Inferior parietal cortex (tissue), 1 donor: ENCODE results near the gene KLC1.
"Not testable (repeated sequence)": the region's sequence is repeated elsewhere in the genome, so short reads cannot be mapped to it uniquely, and the experiment has no call there.

ENCODE experiments used
- DNase-seq: peaks from one replicate; pipeline ENCODE4 v3.0.0-alpha.2; 2016; ENCODE audit errors: extremely low spot score

The KLC1 gene

DNA sequence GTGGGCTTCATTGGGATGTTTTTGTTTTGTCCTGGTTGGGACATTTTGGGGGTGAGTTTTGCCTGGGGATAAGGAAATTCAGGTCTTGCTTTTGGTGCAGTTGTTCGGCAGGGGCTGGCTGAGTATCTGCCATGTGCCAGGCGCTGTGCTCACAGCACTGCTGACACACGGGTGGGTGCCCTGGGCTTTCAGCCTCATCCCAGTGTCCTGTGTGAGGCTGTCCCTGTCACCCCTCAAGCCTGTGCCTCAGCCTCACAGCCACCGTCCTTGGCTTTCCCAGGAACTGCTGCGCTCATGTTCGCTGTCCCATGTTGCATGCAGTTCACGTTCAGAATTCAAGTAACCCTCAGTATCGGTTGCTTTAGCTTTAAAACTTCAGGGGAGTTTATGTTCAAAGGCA is 61.3 kb downstream of the KLC1 start:
- DNase-seq = no peak

DNA sequence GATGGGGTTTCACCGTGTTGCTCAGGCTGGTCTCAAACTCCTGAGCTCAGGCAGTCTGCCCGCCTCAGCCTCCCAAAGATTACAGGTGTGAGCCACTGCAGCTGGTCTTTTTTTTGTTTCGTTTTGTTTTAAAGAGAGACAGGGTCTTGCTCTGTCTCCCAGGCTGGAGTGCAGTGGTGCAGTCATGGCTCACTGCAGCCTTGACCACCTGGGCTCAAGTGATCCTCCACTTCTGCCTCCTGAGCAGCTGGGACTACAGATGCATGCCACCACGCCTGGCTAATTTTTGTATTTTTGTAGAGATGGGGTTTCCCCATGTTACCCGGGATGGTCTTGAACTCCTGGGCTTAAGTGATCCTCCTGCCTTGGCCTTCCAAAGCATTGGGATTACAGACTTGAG is 62.6 kb downstream of the KLC1 start:
- DNase-seq = not testable (repeated sequence)

DNA sequence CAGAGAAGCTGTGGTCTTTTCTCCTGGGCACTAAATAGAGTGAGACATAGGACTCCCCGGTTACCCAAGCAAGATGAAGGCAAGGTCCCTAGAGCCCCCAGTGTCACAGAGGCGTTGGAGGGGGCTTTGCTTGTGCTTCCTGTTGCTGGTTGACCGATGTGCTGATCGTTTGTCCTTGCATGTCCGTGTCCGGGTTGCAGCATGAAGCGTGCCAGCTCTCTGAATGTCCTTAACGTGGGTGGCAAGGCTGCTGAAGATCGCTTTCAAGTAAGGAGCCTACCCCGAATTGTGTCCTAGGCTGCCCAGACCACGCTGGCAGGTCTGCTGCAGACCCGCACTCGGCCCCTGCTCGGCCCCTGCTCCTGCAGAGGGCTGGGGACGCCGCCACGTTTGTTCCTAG is 63.1 kb downstream of the KLC1 start:
- no peak for DNase-seq

DNA sequence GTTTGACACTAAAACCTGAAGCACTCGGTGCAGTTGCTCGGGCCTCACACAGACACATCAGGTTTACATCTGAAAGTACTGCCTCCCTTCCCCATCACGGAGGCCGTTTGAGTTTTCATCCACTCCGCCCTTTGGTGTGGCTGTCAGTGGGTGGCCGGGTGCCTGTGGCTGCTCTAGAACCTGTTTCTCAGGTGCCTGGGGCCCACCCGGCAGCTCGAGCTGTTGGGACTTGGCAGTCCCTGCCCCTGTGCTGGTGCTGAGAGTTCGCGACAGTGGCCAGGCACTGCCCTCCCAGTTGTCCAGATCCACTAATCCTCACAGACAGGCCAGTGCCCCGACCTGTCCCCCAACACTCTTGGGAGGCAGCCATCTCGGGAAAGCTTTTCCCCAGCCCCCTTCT is 63.9 kb downstream of the KLC1 start:
- no peak for DNase-seq

DNA sequence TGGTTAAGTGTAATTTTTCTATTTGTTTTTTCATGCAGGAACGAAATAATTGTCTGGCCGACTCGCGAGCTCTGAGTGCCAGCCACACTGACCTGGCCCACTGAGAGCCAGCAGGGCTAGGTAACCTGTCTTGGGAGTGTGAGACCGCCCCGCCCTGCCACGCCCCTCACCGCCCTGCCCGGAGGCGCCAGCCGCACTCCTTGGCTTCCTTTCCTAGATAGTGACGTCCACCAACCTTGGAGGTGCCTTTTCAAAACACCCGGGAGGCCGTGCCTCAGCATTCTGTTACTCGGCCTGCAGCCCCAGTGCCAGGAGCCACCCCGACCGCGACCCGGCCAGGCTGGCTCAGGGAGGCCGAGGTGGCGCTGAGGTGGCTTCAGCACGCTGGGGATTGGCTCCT is 64.5 kb downstream of the KLC1 start:
- no peak for DNase-seq

DNA sequence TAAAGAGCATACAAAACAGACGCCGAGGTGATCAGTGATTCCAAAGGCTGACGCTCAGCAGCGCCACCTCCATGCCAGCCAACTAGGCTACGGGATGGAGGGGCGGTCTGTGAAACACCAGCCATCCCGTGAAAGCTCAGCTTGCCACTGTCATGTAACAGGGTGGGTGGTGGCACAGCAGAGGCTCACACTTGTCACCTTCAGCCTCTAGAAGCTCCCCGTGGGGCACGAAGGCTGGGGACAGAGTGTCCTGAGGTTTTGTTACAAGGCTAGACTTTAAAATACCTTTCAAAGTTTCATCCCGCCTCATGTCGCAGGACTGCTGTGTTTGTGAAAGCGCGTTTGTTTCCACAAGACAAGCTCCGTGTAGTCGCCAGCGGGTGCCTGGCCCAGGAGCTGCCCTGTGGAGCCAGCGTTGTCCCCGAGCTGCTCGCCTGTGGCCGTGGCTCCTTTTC is 65.6 kb downstream of the KLC1 start:
- no peak for DNase-seq

DNA sequence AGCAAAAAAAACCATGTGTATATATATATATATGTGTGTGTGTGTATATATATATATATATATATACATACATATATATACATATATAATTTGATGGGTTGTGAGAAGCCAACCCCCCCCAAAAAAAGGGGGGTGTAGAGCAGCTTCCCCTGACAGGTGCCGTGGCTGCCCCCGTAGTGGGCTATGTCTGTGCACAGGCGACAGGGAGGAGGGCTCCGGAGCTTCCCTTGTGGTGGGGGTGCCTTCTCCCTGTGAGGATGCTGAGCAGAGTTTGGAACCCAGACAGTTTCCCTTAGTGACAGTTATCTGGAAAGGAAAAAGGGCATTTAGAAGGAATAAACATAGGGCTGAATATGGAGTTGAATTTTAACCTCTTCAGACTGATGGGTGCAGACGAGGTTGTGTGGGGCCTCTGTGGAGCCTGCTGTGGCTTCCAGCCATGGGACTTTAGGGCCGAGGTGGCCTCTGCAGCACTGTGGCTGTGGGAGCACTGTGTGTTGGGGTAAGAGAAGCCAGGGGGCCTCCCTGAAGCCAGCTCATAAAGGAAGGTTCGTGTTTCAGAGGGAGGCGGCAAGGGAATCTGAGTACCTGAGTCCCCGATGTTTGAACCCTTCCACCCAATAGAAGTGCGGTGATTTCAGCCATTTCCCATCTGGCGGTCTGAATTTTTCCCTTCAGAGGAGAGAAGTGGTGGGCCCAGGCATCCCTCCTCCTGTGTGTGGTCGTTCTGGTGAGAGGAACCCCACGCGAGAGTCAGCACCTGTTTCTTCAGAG is 66.5 kb downstream of the KLC1 start:
- DNase-seq = no peak

DNA sequence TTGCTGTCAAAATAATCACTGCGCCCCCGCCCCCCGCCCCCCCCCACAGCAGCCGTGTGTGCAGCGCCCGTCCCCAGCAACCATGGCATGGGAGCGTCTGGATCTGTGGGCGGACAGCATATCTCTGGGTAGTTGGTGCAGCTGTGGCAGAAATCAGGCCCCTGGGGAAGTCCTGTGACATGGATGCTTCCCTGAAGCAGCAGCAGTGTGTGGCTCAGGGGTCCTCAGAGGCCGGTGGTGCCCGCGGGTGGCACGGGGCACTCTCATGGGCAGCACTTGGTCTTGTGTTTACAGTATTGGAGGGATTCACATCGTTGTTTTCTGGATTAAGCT is 67.0 kb downstream of the KLC1 start:
- DNase-seq = no peak

DNA sequence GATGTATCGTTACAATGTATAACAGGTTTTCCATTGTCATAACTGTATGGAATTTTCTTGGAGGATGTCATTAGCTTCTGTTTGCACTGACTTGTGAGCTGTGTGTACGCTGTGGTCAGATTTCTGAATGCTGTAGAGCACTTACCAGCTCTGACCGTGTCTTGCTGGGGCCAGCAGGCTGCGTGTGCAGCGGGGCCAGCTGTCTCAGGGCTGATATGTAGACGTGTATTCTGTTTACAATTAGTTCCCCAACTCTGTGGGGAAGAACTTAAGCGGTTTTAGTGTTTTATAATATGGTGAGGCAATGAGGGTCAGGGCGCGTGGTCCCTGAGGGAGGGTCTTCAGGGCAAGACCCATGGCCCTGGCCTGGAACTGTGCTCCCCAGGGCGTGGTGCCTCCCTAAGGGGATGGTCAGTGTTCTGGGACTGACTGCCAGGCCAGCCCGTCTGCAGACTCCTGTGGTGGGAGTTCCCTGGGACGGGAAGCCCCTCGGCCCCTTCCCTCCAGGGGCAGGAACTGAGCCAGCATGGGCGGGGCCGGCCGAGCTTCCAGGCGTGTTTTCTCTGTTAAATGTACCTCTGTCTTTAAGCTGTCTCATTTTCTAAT is 67.6 kb downstream of the KLC1 start:
- DNase-seq = no peak

DNA sequence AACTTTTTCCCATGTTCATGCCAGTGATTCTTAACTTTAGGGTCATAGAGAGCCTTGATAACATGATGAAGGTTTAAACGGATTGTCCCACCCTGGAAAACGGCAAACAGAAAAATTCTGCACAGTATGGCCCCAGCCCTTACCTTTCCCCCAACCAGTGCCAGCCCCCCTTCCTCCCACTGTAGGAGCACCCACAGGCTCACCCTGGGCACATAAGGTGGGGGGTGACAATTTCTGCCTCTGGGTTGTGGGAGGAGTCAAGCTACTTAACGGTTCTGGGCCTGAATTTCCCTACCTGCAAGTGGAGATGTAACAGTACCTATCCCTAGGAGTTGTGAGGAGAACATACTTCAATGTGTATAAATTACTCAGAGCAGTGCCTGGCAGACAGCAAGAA is 68.2 kb downstream of the KLC1 start:
- DNase-seq = no peak

DNA sequence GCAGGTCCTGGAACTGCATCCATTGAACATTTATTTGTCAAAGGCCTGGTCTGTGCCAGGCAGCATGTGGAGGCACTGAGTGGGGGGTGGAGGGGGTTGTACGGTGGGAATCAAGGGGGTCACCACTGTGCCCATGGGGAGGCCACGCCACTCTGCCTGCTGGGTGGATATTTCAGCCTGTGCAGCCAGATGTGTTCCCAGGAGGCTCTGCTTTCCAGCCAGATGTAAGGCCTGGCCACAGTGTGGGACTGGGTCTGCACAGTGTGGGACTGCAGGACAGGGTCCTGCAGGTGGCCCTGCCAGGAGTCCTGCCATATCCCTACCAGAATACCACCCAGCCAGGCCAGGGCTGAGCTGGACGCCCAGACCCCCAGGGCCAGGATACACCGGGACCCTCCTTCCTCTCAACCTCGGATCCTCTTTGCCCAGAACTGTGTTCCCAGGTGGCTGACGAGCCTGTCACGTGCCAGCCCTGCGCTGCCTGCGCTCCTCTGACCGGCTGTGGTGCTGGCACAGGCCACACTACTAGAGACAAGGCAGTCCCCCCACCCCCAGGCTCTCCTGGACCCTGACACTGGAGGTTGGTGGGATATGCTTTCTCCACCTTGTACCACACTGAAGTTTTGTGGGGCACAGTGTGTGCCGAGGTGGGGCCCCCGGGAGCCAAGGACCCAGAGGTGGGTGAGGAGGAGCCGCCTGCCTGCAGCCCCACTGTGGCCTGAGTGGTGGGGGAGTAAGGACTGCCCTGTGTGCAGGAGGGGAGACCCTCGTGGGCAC is 68.8 kb downstream of the KLC1 start:
- no peak for DNase-seq

DNA sequence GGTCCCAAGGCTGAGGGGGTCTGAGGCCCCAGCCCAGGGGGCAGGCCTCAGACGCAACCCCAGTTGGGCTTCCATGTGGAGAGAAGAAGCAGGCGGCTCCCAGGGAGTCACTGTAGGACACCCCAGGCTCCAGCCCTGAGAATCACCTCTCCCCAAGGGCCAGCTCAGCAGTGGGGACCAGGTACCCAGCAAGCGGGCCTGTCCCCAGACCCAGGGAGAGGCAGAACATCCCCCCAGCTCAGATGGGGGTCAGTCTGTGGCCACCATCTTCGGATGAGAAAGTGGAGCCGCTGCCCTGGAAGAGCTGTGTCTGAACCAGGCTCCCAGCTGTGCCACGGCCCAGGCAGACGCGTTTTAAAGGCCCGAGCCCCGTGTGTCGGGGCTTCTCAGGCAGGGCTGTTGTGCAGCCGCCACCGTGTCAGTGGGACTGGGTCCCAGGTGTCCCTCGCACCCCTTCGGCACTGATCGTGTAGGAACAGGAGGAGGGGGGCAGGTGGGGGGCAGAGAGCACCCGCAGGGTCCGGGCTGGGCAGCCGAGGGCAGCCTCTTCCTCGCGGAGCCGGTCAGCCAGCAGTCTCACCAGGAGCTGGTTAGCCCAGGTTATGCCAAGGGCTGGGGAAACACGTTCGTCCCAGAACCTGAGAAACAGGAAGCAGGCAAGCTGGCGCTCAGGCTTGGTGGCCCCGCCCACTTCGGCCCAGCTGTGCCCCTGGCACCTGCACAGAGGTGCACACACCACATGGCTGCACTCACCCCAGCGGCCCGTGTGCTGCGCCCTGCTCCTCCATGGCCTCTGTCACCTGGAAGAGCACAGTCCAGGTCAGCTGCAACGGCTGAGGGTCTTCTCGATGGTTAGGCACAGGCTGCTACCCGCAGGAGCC is 69.6 kb downstream of the KLC1 start:
- DNase-seq = no peak

DNA sequence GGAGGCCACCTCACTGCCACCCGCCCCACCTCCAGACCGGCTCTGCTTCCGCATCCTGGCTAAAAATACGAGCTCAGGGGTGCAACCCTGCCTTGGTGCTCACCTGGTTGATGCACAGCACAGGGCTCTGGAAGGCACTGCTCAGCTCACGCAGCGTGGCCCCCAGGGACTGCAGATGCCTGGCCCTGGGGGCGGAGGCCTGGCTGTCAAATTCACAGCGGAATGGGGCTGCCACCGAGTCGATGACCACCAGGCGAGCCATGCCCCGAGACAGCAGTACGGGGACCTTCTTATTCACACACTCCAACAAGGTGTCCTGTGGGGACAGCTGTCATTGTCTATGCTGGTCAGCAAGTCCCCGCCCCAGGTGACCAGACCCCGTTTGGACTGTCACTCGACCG is 70.2 kb downstream of the KLC1 start:
- DNase-seq = no peak

DNA sequence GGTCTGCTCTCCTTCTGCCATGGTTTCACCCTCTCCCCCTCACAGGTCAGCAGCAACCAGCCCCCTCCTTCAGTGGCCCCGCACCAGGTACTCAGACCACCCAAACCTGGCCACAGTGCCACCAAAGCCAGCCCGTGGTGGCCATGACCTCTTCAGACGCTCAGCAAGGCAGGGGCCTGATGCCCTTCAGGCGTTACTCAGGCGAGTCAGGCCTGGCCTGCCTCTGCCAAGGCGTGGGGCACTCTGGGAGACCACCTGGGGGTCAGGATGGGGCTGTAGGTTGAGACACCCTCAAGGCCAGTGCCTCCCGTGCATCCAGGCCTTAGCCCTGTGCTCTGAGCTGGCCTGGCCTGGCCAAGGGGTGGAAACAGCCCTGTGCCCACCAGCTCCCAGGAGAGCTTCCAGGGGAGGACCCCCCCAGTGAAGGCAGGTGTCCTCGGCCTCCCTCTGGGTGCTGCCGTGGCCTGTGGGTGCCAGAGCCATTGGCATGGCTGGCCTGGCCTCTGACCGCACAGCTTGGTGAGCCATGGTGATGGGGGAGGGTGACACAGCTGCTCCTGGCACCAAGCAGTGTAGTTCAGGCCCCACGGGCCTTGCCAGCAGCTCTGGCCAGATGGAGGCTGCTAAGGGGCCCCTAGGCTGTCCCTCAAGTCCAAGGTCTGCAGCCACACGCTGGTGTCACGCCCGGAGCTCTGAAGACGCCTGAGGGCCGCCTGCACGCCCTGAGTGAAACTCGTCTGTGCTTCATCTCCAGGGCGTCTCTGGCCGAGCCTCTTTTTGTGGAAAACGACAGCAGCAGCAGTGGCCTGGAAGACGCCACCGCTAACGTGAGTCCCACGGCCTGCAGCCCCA is 71.1 kb downstream of the KLC1 start:
- no peak for DNase-seq

DNA sequence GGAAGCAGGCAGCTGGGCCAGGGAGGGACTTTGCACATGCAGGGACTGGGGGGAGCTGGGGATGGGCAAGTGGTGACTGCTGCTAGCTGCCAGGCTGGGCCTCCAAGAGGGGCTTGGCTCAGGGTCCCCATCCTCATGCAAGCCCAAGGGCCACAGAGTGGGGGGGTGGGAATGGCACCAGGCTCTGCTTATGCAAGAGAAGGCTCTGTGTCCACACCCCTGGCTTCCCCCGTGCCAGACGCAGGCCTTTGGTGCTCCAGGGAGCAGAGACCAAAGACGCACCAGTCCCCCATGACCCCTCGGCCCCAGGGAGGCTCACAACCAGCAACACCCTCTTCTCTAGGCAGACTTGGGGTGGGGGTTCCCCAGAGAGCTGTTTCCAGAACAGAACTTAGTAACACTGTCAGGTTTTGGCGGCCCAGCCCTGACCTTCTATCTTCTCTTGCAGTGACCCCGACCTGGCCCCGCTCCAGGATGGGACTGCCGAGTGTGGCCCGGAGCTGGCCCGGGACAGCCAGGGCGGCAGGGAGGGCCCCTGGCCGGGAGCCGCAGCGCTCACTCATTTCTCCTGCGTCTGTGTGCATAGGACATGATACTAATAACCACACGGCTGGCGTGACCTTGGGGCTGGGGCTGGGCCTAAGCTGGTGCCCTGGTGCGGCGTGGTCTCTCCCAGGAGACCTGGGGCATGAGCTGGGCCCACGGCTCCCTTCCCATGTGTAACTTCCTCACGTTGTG is 71.9 kb downstream of the KLC1 start:
- no peak for DNase-seq

DNA sequence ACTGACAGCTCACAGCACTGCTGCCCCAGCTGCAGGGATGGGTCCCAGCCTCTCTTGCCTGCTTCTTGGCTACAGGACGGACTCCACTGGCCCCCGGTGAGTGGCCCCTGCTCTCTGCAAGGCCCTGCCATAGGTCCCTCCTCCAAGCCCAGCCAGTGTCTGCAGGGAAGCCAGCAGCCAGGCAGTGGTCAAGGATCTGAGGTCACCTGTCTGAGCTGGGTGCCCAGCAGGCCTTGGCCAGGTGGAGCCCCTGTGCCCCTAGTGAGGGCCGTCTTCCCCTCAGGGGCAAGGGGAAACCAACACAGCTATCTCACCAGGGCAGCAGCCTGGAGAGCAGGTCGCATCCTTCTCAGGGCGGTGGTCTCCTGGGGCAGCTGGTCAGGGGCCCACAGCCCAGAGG is 73.1 kb downstream of the KLC1 start:
- no peak for DNase-seq

DNA sequence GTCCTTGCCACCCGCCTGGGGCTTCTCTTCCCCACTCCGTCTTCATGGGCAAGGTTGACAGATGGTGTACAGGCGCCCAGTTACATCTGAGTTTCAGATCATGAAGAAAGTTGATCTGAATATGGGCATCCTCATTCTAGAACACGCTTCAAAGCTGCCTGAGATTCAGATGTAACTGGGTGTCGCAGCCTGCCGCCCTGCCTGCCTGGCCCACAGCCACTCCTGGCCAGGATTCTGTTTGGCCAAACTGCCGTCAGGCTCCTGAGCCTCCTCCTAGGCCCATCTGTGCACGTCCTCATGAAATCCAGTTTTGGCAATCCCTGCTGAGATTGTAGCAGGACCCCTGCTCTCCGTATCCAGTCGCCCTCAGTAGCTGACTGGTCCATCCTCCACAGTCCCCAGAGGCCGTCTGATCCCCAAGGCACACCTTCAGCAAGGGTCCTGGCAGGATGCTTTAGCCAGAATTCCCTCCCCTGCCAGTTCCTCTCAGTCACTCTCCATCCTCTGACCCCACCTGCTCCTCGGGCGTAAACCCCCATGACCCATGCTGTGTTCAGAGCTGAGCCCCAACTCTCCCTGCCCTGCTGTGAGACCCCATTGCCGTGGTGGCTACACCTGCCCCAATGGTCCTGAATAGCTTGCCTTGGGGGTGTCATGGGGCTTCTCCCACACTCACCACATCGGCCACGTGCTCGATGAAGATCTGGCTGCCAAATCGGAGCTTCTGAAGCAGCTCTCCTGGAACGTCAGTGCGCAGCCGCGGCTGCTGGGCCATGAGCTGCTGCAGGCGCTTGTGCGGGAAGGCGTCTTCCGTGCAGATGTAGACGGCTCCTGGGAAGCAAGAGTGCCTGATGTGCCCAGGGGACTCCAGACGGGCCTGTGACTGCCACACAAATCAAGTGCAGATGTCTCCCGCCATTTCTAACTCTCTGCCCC is 73.8 kb downstream of the KLC1 start:
- no peak for DNase-seq

DNA sequence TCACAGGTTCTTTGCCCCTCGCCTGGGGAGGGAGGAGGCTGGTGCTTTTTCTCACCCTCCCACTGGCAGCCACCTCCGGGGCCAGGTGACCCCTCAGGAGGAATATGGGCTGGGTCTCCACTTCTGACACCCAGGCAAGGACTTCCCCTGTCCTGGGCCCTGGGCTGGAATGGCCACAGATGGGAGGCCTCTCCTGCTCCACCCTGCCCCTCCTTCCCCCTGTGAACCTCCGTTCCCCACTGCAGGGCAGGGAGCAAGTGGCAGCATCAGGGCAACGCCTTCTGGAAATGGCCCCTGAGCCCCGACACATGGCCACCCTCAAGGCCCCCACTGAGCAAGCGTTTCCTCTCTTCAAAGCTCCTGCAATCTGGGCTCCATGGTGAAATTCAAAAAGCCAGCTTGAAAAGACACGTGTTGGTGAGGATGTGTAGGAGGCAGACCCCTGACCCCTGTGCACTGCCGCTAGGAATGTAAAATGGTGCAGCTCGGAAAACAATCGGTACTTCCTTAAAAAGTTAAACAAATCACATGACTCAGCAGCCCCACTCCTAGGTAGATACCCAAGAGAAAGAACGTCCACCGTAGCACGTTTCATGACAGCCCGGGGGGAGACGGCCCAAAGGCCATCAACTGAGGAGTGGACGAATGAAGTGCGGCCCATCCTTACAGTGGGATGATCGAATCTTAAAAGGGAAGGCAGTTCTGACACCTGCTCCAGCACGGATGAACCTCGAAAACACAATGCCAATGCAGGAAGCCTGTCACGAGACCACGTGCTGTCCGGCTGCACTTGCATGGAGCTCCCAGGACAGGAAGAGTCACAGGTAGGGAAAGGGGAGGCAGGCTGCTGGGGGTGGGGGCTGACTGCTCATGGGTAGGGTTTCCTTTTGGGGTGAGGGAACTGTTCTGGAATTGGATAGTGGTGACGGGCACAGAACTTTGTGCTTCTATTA is 74.7 kb downstream of the KLC1 start:
- no peak for DNase-seq
